Transverse colon (tissue), 4 donors: Measurements from ENCODE around the gene OR5AL1. TPM values are rescaled to one million over a fixed set of nuclear protein-coding genes. Genes with fewer than 3 reads are reported as not detected.
"Not testable (repeated sequence)": the region's sequence is repeated elsewhere in the genome, so short reads cannot be mapped to it uniquely, and the experiment has no call there.

Experiments
- DNase-seq: peaks from one replicate; pipeline ENCODE4 v3.0.0-alpha.2; 2019
- H3K27ac ChIP-seq, 4 donors: fragments of 200-600 bp; sonication (generic); 2 replicates each; pipeline ENCODE4 v1.5.1; 2016 to 2018; ENCODE audit warnings: inconsistent platforms in 4 of 4
- H3K27me3 ChIP-seq: fragments of 200-600 bp; sonication (generic); 2 replicates; pipeline ENCODE4 v1.5.1; 2017; ENCODE audit warnings: inconsistent platforms
- H3K36me3 ChIP-seq, 4 donors: fragments of 200-600 bp; sonication (generic); 2 replicates each; pipeline ENCODE4 v1.5.1; 2017 to 2019; ENCODE audit warnings: inconsistent platforms in 4 of 4
- H3K4me1 ChIP-seq, 4 donors: fragments of 200-600 bp; sonication (generic); 2 replicates each; pipeline ENCODE4 v1.5.1; 2017 to 2020; ENCODE audit warnings: inconsistent platforms in 4 of 4
- H3K4me3 ChIP-seq, 4 donors: fragments of 200-600 bp; sonication (generic); 1 replicate in 1 of 4; 2 replicates in 3 of 4; pipeline versions ENCODE4 v1.5.1 to v1.6.1; 2017 to 2019; ENCODE audit warnings: inconsistent platforms in 4 of 4
- H3K9me3 ChIP-seq, 2 donors: fragments of 200-600 bp; sonication (generic); 2 replicates each; pipeline ENCODE4 v1.5.1; 2017 to 2019; ENCODE audit warnings: inconsistent platforms in 2 of 2
- EP300 ChIP-seq: sonication (generic); formaldehyde crosslinking; IDR thresholded peaks from one replicate; pipeline ENCODE4 v1.6.1; 2017; ENCODE audit warnings: antibody characterized with exemption, low read depth
- POLR2A ChIP-seq: fragments of 450-650 bp; IDR thresholded peaks from one replicate; pipeline ENCODE4 v1.6.1; 2016; ENCODE audit warnings: antibody characterized with exemption, mild to moderate bottlenecking, moderate library complexity
- POLR2AphosphoS5 ChIP-seq, 3 donors: sonication (generic); formaldehyde crosslinking; IDR thresholded peaks; one replicate each; pipeline ENCODE4 v1.6.1; 2016; ENCODE audit warnings: antibody characterized with exemption in 3 of 3
- WGBS, 2 donors: methylation state at CpG; one replicate each; pipeline ENCODE4 v1.1.5; 2018; ENCODE audit warnings: low coverage in 1 of 2; 5-methylcytosine and 5-hydroxymethylcytosine counted together
- in situ Hi-C, 4 donors: fragments of 200-750 bp; cut with MboI; loops; one replicate each; pipeline versions ENCODE4 v1.15.0 to v1.15.1; 2017; ENCODE audit warnings: low sequenced_read_pairs in 3 of 4, low pct_ligation_motif_present in 1 of 4, low pct_unique_long_range_greater_than_20kb in 1 of 4
- intact Hi-C: fragments of 100-400 bp; cut with DNase I; formaldehyde crosslinking; loops from one replicate; pipeline ENCODE4 v1.15.1; 2023; ENCODE audit warnings: low total_unique reads
- total RNA-seq, 4 donors: library from RNA; depleted of rRNA; stranded (reverse); fragments of >200 nt; gene quantifications; one replicate each; pipeline ENCODE4 v1.1.0, GENCODE V29; 2016
- TF ChIP-seq, protein P1 (sequence below), 5 experiments: fragments of 200-600 bp in 3 of 5; fragments of 450-650 bp in 2 of 5; sonication (generic) in 3 of 5; IDR thresholded peaks; 1 replicate in 2 of 5; 2 replicates in 3 of 5; pipeline ENCODE4 v1.5.1; 2016 to 2017; ENCODE audit warnings: antibody characterized with exemption in 5 of 5, inconsistent platforms in 3 of 5, mild to moderate bottlenecking in 2 of 5, moderate library complexity in 1 of 5

The OR5AL1 gene
- total RNA-seq, 4 donors from 2014 or later, result not detected

DNA sequence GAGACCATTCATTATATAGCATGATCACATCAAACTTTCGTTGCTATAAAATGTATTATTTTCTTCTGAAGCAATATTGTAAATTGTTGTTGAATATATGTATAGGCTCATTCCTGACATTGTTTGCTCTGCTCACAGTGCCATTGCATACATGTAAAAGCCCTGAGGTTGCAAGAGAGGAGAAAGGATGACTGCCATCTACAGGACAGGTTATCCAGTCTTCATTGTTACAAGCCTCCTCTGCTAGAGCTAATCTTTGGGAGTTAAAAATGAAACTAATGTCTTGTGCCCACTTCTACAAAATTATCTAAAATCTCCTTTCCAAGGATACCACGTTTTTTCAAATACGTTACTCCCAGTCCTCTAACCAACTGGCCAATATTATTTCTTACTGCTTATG lies 16.4 kb upstream of the OR5AL1 start:
- Histone ChIP-seq H3K27me3 (no peaks in the 10 kb centered on the region), H3K27ac (no peak overlapping the region), H3K36me3 (no peaks in the 10 kb centered on the region), H3K4me3 (no peak overlapping the region), H3K4me1 (no peaks in the 10 kb centered on the region), H3K9me3 (no peaks in the 10 kb centered on the region)
- 50 to 61% methylated on average over 2 to 3 of the region's 3 CpGs for WGBS, 2 donors
- in situ Hi-C loops, result no loop called here
- intact Hi-C loops, result no loop called here
- DNase-seq, result no peak
- TF ChIP-seq EP300 (no peak), POLR2A (no peak), POLR2AphosphoS5 (IDR thresholded peaks at IDR 0.05) (no peak)
- TF ChIP-seq, protein P1, sequence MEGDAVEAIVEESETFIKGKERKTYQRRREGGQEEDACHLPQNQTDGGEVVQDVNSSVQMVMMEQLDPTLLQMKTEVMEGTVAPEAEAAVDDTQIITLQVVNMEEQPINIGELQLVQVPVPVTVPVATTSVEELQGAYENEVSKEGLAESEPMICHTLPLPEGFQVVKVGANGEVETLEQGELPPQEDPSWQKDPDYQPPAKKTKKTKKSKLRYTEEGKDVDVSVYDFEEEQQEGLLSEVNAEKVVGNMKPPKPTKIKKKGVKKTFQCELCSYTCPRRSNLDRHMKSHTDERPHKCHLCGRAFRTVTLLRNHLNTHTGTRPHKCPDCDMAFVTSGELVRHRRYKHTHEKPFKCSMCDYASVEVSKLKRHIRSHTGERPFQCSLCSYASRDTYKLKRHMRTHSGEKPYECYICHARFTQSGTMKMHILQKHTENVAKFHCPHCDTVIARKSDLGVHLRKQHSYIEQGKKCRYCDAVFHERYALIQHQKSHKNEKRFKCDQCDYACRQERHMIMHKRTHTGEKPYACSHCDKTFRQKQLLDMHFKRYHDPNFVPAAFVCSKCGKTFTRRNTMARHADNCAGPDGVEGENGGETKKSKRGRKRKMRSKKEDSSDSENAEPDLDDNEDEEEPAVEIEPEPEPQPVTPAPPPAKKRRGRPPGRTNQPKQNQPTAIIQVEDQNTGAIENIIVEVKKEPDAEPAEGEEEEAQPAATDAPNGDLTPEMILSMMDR (IDR thresholded peaks at IDR 0.05), result no peak

DNA sequence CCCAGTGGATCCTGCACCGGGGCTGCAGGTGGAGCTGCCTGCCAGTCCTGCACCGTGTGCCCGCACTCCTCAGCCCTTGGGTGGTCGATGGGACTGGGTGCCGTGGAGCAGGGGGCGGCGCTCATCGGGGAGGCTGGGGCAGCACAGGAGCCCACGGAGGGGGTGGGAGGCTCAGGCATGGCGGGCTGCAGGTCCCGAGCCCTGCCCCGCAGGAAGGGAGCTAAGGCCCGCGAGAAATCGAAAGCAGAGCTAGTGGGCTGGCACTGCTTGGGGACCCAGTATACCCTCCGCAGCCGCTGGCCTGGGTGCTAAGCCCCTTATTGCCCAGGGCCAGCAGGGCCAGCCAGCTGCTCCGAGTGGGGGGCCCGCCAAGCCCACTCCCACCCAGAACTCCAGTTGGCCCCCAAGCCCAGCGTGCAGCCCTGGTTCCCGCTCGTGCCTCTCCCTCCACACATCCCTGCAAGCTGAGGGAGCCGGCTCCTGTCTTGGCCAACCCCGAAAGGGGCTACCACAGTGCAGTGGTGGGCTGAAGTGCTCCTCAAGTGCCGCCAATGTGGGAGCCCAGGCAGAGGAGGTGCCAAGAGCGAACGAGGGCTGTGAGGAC lies 10.5 kb upstream of the OR5AL1 start:
- in situ Hi-C loops, result not testable (repeated sequence)

DNA sequence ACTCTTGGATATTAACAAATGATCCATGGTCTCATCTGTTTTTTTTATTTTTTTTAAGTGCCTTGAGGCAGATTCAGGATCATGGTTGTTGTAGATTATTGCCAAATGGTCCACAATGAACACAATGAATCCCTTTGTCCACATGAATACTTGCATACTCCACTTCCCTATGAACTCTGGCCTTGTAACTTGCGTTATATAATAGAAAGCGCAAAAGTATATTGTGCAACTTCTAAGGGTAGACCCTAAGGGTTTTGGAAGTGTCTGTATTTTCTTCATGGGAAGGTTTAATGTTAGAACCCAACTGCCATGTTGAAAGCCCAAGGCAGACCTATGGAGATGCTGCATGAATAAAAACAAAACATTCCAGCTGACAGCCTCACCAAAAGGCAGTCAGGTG lies 8.1 kb upstream of the OR5AL1 start:
- Histone ChIP-seq H3K36me3 (no peaks in the 10 kb centered on the region), H3K4me3 (no peak overlapping the region), H3K27ac (no peak overlapping the region), H3K27me3 (no peaks in the 10 kb centered on the region), H3K4me1 (no peaks in the 10 kb centered on the region), H3K9me3 (no peaks in the 10 kb centered on the region)
- WGBS, 2 donors, result 49 to 83% methylated on average over 2 of the region's 2 CpGs
- in situ Hi-C loops, result no loop called here
- intact Hi-C loops, result no loop called here
- DNase-seq, result no peak
- TF ChIP-seq EP300, result no peak
- no peak for TF ChIP-seq POLR2AphosphoS5 (IDR thresholded peaks at IDR 0.05)
- no peak for TF ChIP-seq POLR2A
- TF ChIP-seq, protein P1 (IDR thresholded peaks at IDR 0.05), result no peak

More for the DNA sequence above, 10.5 kb upstream of the OR5AL1 start:
- intact Hi-C loops, H3K27ac ChIP-seq, H3K9me3 ChIP-seq, H3K4me3 ChIP-seq, DNase-seq, H3K27me3 ChIP-seq, H3K4me1 ChIP-seq, H3K36me3 ChIP-seq: not testable (repeated sequence)
- 89% methylated on average over 17 of the region's 27 CpGs; no CpG with 5 or more reads in 1 of the 2 donors for WGBS, 2 donors

DNA sequence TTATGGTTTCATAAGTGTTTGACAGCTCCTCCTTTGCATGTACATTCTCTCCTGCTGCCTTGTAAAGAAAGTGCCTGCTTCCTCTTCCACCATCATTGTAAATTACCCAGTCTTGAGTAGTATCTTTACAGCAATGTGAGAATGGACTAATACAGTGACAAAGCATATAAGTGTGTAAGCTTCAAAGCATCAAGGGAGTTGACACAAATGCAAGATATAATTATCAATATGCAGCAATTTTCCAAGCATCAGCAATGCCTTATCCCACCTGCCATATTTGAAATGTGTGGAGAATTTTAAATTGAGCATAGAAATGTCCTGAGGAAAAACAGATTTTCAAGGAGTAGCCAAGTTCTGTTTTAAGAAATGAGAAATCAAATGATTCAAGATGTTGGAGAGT lies 1.7 kb upstream of the OR5AL1 start:
- TF ChIP-seq POLR2AphosphoS5 (IDR thresholded peaks at IDR 0.05) (no peak), POLR2A (no peak), EP300 (no peak)
- TF ChIP-seq, protein P1 (IDR thresholded peaks at IDR 0.05), result no peak

DNA sequence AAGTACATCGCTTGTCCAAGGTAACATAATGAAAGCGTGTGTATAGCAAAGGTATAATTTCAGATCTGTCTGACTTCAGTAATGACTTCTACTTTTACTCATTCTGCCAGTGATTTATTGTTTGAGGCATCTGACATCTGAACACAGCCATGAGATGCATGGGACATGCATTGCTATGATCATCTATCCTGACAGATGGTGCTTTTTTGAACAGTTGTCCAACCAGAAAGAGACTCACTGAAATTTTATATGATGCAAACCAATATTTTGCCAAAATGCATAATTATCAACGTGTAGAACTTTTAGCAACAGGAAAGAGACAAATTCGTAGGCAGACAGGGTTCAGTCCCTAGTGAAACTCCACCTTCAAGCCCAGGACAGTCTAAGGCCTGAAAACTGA lies 41.0 kb downstream of the OR5AL1 start:
- WGBS, 2 donors, result 69% methylated on average over 4 of the region's 4 CpGs; no CpG with 5 or more reads in 1 of the 2 donors
- Histone ChIP-seq H3K4me1 (no peaks in the 10 kb centered on the region), H3K27me3 (no peaks in the 10 kb centered on the region), H3K9me3 (no peaks in the 10 kb centered on the region), H3K27ac (no peak overlapping the region), H3K36me3 (no peaks in the 10 kb centered on the region), H3K4me3 (no peak overlapping the region)
- TF ChIP-seq, protein P1 (IDR thresholded peaks at IDR 0.05), result no peak
- TF ChIP-seq EP300, result no peak
- no peak for TF ChIP-seq POLR2AphosphoS5 (IDR thresholded peaks at IDR 0.05)
- no peak for TF ChIP-seq POLR2A
- in situ Hi-C loops (no loop called here), intact Hi-C loops (no loop called here)
- DNase-seq, result no peak

More for the DNA sequence above, 1.7 kb upstream of the OR5AL1 start:
- in situ Hi-C loops, result no loop called here
- Histone ChIP-seq H3K9me3 (no peaks in the 10 kb centered on the region), H3K36me3 (no peaks in the 10 kb centered on the region), H3K4me3 (no peak overlapping the region), H3K27me3 (no peaks in the 10 kb centered on the region), H3K4me1 (no peaks in the 10 kb centered on the region), H3K27ac (no peak overlapping the region)
- intact Hi-C loops, result no loop called here
- DNase-seq, result no peak
